Liver (tissue), 3 donors: ENCODE results near the gene SLC6A11.

Source experiments
- CTCF ChIP-seq: fragments of 150-350 bp; IDR thresholded peaks from 2 replicates; pipeline ENCODE4 v1.5.1; 2017; ENCODE audit warnings: improper control_type of control experiment, low read depth, low read length; ENCODE audit not compliant: missing input control
- GABPA ChIP-seq, 2 donors: IDR thresholded peaks in 1 of 2; conservative IDR thresholded peaks in 1 of 2; 2 replicates each; pipeline ENCODE4 v1.6.1; 2016; ENCODE audit warnings: antibody characterized with exemption in 2 of 2, mild to moderate bottlenecking in 1 of 2, moderate library complexity in 1 of 2
- JUND ChIP-seq, 2 donors: IDR thresholded peaks; 2 replicates each; pipeline ENCODE4 v1.6.1; 2016; ENCODE audit warnings: antibody characterized with exemption in 2 of 2
- RAD21 ChIP-seq, 2 donors: IDR thresholded peaks; 2 replicates each; pipeline ENCODE4 v1.6.1; 2016; ENCODE audit warnings: antibody characterized with exemption in 2 of 2, mild to moderate bottlenecking in 2 of 2
- SP1 ChIP-seq: IDR thresholded peaks from 2 replicates; pipeline ENCODE4 v1.6.1; 2018; ENCODE audit warnings: antibody characterized with exemption, mild to moderate bottlenecking
- TF ChIP-seq, protein P1 (sequence below): IDR thresholded peaks from 2 replicates; pipeline ENCODE4 v1.6.1; 2016; ENCODE audit warnings: antibody characterized with exemption, mild to moderate bottlenecking
- donor health status: healthy.
- donor health status: healthy.

GRCh38 chr3:10852066-10852808 is 36.2 kb downstream of the SLC6A11 start:
- TF ChIP-seq CTCF = no peak
- TF ChIP-seq JUND (IDR thresholded peaks at IDR 0.05) = no peak
- TF ChIP-seq GABPA (IDR thresholded peaks at IDR 0.05 in 1 of 2, conservative IDR thresholded peaks at IDR 0.05 in 1 of 2) = no peak
- TF ChIP-seq, protein P1, sequence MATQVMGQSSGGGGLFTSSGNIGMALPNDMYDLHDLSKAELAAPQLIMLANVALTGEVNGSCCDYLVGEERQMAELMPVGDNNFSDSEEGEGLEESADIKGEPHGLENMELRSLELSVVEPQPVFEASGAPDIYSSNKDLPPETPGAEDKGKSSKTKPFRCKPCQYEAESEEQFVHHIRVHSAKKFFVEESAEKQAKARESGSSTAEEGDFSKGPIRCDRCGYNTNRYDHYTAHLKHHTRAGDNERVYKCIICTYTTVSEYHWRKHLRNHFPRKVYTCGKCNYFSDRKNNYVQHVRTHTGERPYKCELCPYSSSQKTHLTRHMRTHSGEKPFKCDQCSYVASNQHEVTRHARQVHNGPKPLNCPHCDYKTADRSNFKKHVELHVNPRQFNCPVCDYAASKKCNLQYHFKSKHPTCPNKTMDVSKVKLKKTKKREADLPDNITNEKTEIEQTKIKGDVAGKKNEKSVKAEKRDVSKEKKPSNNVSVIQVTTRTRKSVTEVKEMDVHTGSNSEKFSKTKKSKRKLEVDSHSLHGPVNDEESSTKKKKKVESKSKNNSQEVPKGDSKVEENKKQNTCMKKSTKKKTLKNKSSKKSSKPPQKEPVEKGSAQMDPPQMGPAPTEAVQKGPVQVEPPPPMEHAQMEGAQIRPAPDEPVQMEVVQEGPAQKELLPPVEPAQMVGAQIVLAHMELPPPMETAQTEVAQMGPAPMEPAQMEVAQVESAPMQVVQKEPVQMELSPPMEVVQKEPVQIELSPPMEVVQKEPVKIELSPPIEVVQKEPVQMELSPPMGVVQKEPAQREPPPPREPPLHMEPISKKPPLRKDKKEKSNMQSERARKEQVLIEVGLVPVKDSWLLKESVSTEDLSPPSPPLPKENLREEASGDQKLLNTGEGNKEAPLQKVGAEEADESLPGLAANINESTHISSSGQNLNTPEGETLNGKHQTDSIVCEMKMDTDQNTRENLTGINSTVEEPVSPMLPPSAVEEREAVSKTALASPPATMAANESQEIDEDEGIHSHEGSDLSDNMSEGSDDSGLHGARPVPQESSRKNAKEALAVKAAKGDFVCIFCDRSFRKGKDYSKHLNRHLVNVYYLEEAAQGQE = no peak
- no peak for TF ChIP-seq SP1
- TF ChIP-seq RAD21 (IDR thresholded peaks at IDR 0.05) = no peak
